Measurements from ENCODE around the gene LRRC7.
"Not testable (repeated sequence)": the region's sequence is repeated elsewhere in the genome, so short reads cannot be mapped to it uniquely, and the experiment has no call there.

The LRRC7 gene

GRCh38 chr1:69702085-69702484, 134.4 kb downstream of the LRRC7 start:
- no peak for DNase-seq

DNA sequence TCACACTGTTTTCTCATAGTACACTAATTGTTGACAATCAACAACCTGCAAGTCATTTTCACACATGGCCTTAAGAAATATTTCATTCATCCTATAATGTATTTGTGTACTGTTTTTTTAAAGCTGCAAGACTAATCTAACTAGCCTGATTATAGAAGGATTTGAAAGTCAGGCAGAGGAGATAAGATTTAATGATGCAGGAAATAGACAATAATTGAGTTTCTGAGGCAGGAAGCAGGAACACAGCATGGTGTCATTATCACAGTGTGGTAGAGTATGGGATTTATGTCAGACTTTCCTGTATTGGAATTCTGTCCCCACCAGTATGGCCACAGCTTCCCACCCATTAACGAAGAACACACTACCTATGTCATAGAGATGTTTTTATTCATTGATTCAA, 138.8 kb downstream of the LRRC7 start:
- DNase-seq = no peak

DNA sequence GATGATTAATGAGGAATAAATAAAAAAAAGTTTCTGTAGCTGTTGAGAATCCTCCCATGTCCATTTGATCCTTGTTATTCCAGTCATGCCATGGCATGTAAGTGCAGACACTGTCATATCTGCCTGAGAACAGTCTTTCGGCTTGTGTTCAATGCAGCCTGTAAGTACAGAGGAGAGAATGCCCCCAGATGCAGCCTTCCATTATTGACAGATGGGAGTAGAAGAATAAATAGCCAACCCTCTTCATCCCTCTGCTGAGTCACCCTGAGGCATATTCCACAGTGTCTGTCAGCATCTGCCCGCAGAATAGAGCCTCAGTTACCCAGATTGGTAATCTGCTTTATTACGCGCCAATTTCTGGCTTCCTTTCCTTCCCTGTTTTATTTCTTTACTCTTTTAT, 139.4 kb downstream of the LRRC7 start:
- DNase-seq = no peak

- no peak for DNase-seq
Observed at GRCh38 chr1:69710484-69711189, 142.9 kb downstream of the LRRC7 start.

- no peak for DNase-seq
Observed at GRCh38 chr1:69711190-69711930, 143.6 kb downstream of the LRRC7 start.

- DNase-seq = not testable (repeated sequence)
Observed at GRCh38 chr1:69717834-69718233, 150.1 kb downstream of the LRRC7 start.

- no peak for DNase-seq
Observed at GRCh38 chr1:69728206-69728605, 160.5 kb downstream of the LRRC7 start.

DNA sequence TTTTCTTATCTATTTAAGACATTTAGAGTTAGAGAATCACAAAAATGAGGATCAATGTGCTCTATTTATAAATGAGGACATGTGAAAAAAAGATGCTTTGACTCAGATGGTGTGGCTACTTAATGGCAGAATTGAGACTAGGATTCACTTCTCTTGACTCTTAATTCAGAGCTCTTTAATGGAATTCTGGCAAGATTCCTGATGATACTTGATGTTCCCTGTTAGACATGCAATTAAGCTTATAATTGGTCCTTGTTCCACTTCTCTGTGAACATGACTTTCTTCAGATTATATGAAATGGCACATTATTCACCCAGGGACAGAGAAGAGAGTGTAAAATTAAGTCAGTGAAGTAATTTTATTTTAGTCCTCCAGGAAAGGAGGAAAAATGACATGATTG, 165.3 kb downstream of the LRRC7 start:
- no peak for DNase-seq

- DNase-seq = peak; percentile 32
Observed at GRCh38 chr1:69737527-69738185, 169.9 kb downstream of the LRRC7 start.

DNA sequence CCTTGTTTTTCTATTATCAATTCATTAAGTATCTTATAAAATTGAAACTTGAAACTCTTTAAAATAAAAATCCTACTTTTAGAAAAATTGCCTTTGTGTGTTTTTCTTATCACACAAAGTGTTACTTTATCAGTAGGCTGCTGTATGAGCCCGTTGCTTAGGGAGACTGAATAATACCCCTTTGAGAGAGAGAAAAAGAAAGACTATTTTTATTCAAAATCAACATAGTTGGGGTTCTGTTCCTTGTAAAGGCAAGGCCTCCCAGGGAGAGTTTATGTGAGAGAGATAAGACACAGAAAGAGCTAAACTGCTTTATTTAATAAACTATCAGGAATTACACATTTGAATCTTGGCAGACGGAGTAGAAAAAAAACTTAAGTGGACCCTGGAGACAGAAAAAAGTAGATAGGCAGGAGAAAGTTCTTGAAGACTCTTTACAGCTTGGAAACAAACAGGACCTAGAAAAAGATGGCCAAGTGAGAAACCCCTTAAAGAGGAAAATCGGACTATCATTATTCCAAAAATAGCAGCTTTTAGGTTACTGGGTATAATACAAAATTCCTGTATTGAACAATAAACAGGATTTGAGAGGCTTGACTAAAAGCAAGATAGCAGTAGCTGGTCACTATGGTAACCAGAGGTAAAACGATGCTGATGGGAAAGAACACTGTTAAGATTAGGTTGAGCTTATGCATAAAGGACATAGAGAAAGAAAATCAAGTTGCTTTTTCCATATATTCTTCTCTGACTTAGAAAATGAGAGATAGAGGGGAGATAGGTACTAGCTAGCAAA, 170.9 kb downstream of the LRRC7 start:
- no peak for DNase-seq

DNA sequence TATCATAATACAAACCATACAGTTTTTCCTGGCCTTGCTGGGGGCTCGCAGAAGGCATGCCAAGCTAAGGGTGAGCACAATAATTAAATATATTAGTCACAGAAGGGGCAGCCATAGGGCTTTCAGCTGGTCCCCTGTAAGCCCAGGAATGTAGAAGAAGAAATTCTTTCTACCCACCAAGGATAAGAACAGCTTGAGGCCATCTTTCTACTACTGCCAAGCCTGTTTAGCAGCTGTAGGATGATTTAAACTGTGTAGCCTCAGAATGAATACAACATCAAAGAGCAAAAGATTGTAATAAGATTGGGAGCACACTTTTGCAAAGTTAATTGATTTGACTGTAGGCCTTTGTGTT, 171.5 kb downstream of the LRRC7 start:
- DNase-seq = no peak

GRCh38 chr1:69743146-69743545, 175.4 kb downstream of the LRRC7 start:
- no peak for DNase-seq

- DNase-seq = no peak
Observed at GRCh38 chr1:69744381-69744780, 176.7 kb downstream of the LRRC7 start.

GRCh38 chr1:69747207-69747606, 179.5 kb downstream of the LRRC7 start:
- DNase-seq = no peak

- no peak for DNase-seq
Observed at GRCh38 chr1:69750638-69751037, 182.9 kb downstream of the LRRC7 start.

DNA sequence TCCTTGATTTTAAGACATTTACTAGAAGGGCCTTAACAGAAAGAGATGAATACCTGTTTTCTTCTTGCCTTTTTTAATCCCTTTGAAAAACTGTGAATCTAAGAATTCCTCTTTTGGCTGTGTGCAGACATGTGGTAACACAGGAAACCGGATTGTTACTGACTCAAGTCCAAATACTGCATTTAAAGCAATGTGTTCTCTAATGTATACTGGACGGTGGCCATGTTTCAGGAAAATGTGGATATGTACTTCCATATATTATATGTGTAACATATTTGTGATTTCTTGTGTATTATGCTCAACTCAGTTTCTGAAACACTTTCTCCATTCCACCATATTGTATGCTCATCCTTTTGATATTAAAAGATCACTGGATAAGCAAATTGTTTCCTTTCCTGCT, 185.1 kb downstream of the LRRC7 start:
- DNase-seq = no peak

DNA sequence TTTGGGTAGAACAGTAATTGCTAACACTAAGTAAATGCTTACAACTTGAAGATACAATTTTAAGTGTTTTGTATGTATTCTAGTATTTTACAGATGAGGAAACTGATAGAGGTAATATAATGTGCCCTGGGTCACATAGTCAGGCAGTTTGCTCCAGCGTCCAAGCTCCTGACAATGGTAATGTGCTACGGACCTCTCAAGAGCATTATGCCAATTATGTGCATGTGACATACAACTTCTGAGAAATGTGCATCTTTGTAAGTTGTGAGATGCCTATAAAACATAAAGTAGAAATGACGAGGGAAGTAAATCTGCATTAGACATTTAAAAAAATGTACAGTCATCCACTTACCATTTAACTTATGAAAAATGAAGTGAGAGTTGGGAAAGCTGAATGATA, 186.8 kb downstream of the LRRC7 start:
- DNase-seq = no peak

DNA sequence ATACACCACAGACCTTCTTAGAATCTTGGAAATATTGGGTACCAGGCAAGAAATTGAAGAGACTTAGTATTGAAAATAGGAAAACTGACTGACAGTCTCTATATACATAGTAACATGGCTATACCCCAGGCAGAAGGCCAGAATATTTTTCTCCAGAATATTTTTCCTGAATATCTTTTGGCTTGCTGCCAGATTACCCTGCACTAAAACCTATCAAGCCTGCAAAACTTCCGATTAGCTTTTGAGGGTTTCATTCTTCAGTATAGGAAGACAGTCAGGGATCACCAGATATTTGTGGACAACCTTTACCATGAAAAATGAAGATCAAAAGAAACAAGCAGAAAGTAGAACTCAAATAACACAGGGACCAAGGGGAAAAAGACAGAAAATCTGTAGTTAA, 187.9 kb downstream of the LRRC7 start:
- DNase-seq = no peak

DNA sequence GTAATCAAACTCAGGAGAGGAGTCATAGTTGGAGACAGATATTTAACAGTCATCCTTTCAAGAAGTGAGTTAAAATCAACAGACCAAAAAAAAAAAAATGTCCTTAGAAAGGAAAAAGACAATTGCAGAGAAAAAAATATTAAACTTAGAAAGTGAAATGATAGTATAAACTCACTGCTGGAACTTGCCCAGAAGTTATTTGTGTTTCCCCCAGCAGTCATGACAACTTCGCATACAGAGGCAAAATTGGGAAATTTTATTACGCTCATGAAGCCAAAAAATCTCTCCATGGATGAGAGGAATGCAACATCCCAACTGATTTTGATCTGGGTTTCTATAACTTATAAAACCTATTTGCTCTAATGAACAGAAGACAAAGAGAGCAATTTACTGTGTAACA, 198.2 kb downstream of the LRRC7 start:
- no peak for DNase-seq

GRCh38 chr1:69766431-69767180, 198.9 kb downstream of the LRRC7 start:
- no peak for DNase-seq

DNA sequence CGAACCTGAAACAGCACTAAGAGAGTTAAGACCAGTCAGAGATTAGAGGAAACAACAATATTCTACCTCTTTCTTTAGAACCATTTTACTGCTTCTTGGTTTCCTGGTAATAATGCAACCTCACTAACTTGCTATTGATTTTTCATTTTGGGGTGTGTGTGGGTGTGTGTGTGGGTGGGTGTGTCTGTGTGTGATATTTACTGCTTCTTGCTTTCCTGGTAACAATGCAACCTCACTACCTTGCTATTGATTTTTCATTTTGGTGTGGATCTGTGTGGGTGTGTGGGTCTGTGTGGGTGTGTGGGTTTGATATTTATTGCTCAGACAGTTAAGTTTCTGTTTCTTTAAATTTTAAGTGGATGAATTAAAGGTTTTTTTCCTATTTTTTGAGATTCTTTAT, 208.8 kb downstream of the LRRC7 start:
- no peak for DNase-seq

DNA sequence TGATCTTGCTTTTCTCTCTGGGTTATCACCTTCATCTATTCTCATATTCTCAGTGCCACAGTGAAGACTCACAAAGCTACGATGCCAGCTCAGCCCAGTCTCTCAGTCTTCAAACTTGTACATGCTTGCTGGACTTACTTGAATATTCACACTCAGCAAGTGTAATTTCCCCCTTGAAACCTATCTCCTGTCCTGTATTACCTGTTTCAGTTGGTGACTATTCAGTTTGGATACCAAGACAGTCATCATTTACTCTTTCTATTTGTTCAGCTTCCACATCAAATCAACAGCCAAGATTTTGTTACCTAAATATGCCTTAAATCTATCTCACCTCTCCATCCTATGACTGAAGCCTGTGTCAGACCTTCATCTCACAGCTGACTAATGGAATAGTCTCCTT, 209.7 kb downstream of the LRRC7 start:
- DNase-seq = no peak

- DNase-seq = no peak
Observed at GRCh38 chr1:69777971-69778370, 210.2 kb downstream of the LRRC7 start.

Measured in CD4-positive, alpha-beta T cell treated with Interleukin-4 for 4 hours (primary cell).